Measurements from ENCODE around the gene LHFPL2. TPM values are rescaled to one million over a fixed set of nuclear protein-coding genes. Genes with fewer than 3 reads are reported as not detected.
"Not testable (repeated sequence)": the region's sequence is repeated elsewhere in the genome, so short reads cannot be mapped to it uniquely, and the experiment has no call there.

Gene LHFPL2
- total RNA-seq, 1 experiment from 2014 or later: 33.9 TPM

GRCh38 chr5:78472469-78473106, 176.0 kb downstream of the LHFPL2 start:
- DNase-seq (ENCODE audit: low read depth): no peak

- DNase-seq (ENCODE audit: low read depth): no peak
Measured at GRCh38 chr5:78471896-78472295, 176.7 kb downstream of the LHFPL2 start.

- peak; percentile 20 for DNase-seq (ENCODE audit: low read depth)
Measured at GRCh38 chr5:78467752-78468357, 180.7 kb downstream of the LHFPL2 start.

GRCh38 chr5:78467140-78467539, 181.4 kb downstream of the LHFPL2 start:
- DNase-seq (ENCODE audit: low read depth): no peak

- no peak for DNase-seq (ENCODE audit: low read depth)
Measured at GRCh38 chr5:78458843-78459242, 189.7 kb downstream of the LHFPL2 start.

DNA sequence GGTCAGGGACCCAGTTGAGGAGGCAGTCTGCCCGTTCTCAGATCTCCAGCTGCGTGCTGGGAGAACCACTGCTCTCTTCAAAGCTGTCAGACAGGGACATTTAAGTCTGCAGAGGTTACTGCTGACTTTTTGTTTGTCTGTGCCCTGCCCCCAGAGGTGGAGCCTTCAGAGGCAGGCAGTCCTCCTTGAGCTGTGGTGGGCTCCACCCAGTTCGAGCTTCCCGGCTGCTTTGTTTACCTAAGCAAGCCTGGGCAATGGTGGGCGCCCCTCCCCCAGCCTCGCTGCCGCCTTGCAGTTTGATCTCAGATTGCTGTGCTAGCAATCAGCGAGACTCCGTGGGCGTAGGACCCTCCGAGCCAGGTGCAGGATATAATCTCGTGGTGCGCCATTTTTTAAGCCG, 191.1 kb downstream of the LHFPL2 start:
- not testable (repeated sequence) for DNase-seq (ENCODE audit: low read depth)

GRCh38 chr5:78449103-78449502, 199.5 kb downstream of the LHFPL2 start:
- DNase-seq (ENCODE audit: low read depth): no peak

DNA sequence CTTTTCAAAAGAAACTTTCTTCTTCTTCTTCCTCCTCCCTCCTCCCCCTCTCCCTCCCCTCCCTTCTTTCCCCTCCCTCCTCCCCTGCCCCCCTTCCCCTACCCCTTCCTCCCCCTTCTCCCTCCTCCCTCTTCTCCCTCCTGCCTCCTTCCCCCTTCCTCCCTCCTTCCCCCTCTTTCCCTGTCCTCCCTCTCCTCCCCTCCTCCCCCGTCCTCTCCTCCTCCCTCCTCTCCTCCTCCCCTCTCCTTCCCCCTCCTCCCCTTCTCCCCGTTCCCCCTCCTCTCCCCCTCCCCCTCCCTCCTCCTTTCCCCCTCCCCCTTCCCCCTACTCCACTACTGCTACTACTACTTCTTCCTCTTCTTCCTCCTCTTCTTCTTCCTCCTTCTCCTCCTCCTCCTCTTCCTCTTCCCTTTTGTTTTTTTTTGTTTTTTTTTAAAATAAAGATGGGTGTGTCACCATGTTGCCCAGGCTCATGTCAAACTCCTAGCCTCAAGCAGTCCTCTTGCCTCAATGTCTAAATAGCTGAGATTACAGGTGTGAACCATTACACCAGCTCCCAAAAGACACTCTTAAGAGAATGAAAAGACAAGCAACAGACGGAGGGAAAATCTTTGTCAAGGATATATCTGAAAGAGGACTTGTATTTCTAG, 200.7 kb downstream of the LHFPL2 start:
- no peak for DNase-seq (ENCODE audit: low read depth)

Measured in Daoy (cell line).